GM23338 (cell line): ENCODE measurements around the gene PCDHGA1. TPM values are rescaled to one million over a fixed set of nuclear protein-coding genes. Genes with fewer than 3 reads are reported as not detected.

Experiments
- ATAC-seq: fragments of 200-7000 bp; cut with Tn5 transposase; 3 replicates; pipeline ENCODE4 v1.9.1; 2020
- DNase-seq: peaks from one replicate; pipeline ENCODE4 v3.0.0-alpha.2; 2015; ENCODE audit warnings: low spot score
- H2AFZ ChIP-seq: fragments of 200-600 bp; sonication (generic); 2 replicates; pipeline ENCODE4 v1.8.0; 2016; ENCODE audit warnings: antibody characterized with exemption, mild to moderate bottlenecking, moderate library complexity
- H3F3A ChIP-seq: fragments of 200-600 bp; sonication (generic); replicated peaks from 2 replicates; pipeline ENCODE4 v1.8.0; 2017; ENCODE audit warnings: antibody characterized with exemption, mixed run types, low read depth
- H3K27ac ChIP-seq: fragments of 200-600 bp; sonication (generic); 2 replicates; pipeline ENCODE4 v1.6.1; 2016; ENCODE audit warnings: low read depth
- H3K27me3 ChIP-seq: fragments of 200-600 bp; sonication (generic); 2 replicates; pipeline ENCODE4 v1.8.0; 2016; ENCODE audit warnings: mild to moderate bottlenecking, mixed run types, moderate library complexity; ENCODE audit not compliant: insufficient read depth
- H3K36me3 ChIP-seq: fragments of 200-600 bp; sonication (generic); 2 replicates; pipeline ENCODE4 v1.8.0; 2016; ENCODE audit warnings: mild to moderate bottlenecking; ENCODE audit not compliant: insufficient read depth
- H3K4me1 ChIP-seq: fragments of 200-600 bp; sonication (generic); 2 replicates; pipeline ENCODE4 v1.8.0; 2016; ENCODE audit warnings: mild to moderate bottlenecking, moderate library complexity; ENCODE audit not compliant: insufficient read depth
- H3K4me2 ChIP-seq: fragments of 200-600 bp; sonication (generic); 2 replicates; pipeline ENCODE4 v1.7.1; 2017; ENCODE audit warnings: mixed run types
- H3K4me3 ChIP-seq: fragments of 200-600 bp; sonication (generic); 2 replicates; pipeline ENCODE4 v1.6.1; 2016; ENCODE audit warnings: mixed run types
- H3K79me2 ChIP-seq: fragments of 200-600 bp; sonication (generic); replicated peaks from 2 replicates; pipeline ENCODE4 v1.8.0; 2017; ENCODE audit warnings: mild to moderate bottlenecking; ENCODE audit not compliant: insufficient read depth
- H3K9me2 ChIP-seq: fragments of 200-600 bp; sonication (generic); 2 replicates; pipeline ENCODE4 v1.8.0; 2017; ENCODE audit not compliant: insufficient read depth
- H4K20me1 ChIP-seq: fragments of 200-600 bp; sonication (generic); replicated peaks from 2 replicates; pipeline ENCODE4 v1.8.0; 2017; ENCODE audit warnings: mild to moderate bottlenecking; ENCODE audit not compliant: insufficient read depth
- H3K27ac Mint-ChIP-seq: 2 replicates; pipeline ENCODE4 v1.8.0; 2020; ENCODE audit warnings: inconsistent platforms, mild to moderate bottlenecking, moderate library complexity, mixed read lengths
- H3K27me3 Mint-ChIP-seq: 3 replicates; pipeline ENCODE4 v1.8.0; 2022; ENCODE audit warnings: low read depth, mild to moderate bottlenecking, moderate library complexity, mixed read lengths, inconsistent platforms; ENCODE audit not compliant: insufficient read depth, poor library complexity
- H3K36me3 Mint-ChIP-seq: 3 replicates; pipeline ENCODE4 v1.8.0; 2021; ENCODE audit warnings: low read depth, mild to moderate bottlenecking, inconsistent platforms, moderate library complexity, mixed read lengths
- H3K4me1 Mint-ChIP-seq: 3 replicates; pipeline ENCODE4 v1.8.0; 2020; ENCODE audit warnings: mild to moderate bottlenecking, inconsistent platforms, mixed read lengths
- H3K4me3 Mint-ChIP-seq: 3 replicates; pipeline ENCODE4 v1.8.0; 2021; ENCODE audit warnings: moderate library complexity, mild to moderate bottlenecking, inconsistent platforms, mixed read lengths
- H3K9me3 Mint-ChIP-seq: 3 replicates; pipeline ENCODE4 v1.8.0; 2020; ENCODE audit warnings: moderate library complexity, mild to moderate bottlenecking, inconsistent platforms, mixed read lengths
- CREB1 ChIP-seq: fragments of 250-450 bp; sonication (Bioruptor Pico); IDR thresholded peaks from 2 replicates; pipeline ENCODE4 v1.5.0; 2020; ENCODE audit warnings: low read depth, mild to moderate bottlenecking, moderate library complexity
- CTCF ChIP-seq, 2 experiments: fragments of 200-600 bp in 1 of 2; sonication (generic) in 1 of 2; conservative IDR thresholded peaks; 2 replicates each; pipeline versions ENCODE4 v1.5.1 to v1.6.1; 2016 to 2017; ENCODE audit warnings: antibody characterized with exemption in 2 of 2, low read depth in 2 of 2, mild to moderate bottlenecking in 2 of 2, moderate library complexity in 1 of 2
- ETS1 ChIP-seq: IDR thresholded peaks from 2 replicates; pipeline ENCODE4 v1.6.1; 2016; ENCODE audit warnings: antibody characterized with exemption
- EZH2 ChIP-seq: fragments of 200-600 bp; sonication (generic); IDR thresholded peaks from one replicate; pipeline ENCODE4 v1.8.0; 2017; ENCODE audit warnings: antibody characterized with exemption, mild to moderate bottlenecking, low read depth; ENCODE audit not compliant: unreplicated experiment
- EZH2phosphoT487 ChIP-seq: fragments of 200-600 bp; sonication (generic); IDR thresholded peaks from one replicate; pipeline ENCODE4 v1.8.1; 2018; ENCODE audit warnings: antibody characterized with exemption; ENCODE audit not compliant: unreplicated experiment
- JUNB ChIP-seq: IDR thresholded peaks from one replicate; pipeline ENCODE4 v1.6.1; 2016; ENCODE audit warnings: antibody characterized with exemption; ENCODE audit not compliant: unreplicated experiment
- NANOG ChIP-seq: IDR thresholded peaks from 2 replicates; pipeline ENCODE4 v1.6.1; 2016; ENCODE audit warnings: antibody characterized with exemption, borderline replicate concordance
- POLR2AphosphoS5 ChIP-seq: IDR thresholded peaks from 2 replicates; pipeline ENCODE4 v1.6.1; 2016; ENCODE audit warnings: antibody characterized with exemption, low read depth
- REST ChIP-seq: IDR thresholded peaks from one replicate; pipeline ENCODE4 v1.6.1; 2018; ENCODE audit warnings: antibody characterized with exemption; ENCODE audit not compliant: unreplicated experiment
- STAT1 ChIP-seq: IDR thresholded peaks from one replicate; pipeline ENCODE4 v1.6.1; 2016; ENCODE audit warnings: antibody characterized with exemption; ENCODE audit not compliant: unreplicated experiment
- ZNF331 ChIP-seq: fragments of 250-450 bp; sonication (Bioruptor Pico); IDR thresholded peaks from 2 replicates; pipeline ENCODE4 v1.5.0; 2020; ENCODE audit warnings: low read depth, mild to moderate bottlenecking, moderate library complexity
- ZNF462 ChIP-seq: fragments of 250-450 bp; sonication (Bioruptor Pico); IDR thresholded peaks from 2 replicates; pipeline ENCODE4 v1.5.0; 2020; ENCODE audit warnings: mild to moderate bottlenecking, moderate library complexity
- polyA plus RNA-seq: library from polyadenylated mRNA; unstranded; fragments of >200 nt; fragmentation: Nextera tagmentation; extraction: Ambion mirVana; gene quantifications from 2 replicates; pipeline ENCODE4 v1.2.1, GENCODE V29; 2016
- total RNA-seq: library from RNA; depleted of rRNA; stranded (reverse); fragments of >200 nt; shearing (Covaris generic); gene quantifications from 2 replicates; pipeline ENCODE4 v1.2.3, GENCODE V29; 2014

The PCDHGA1 gene
- total and polyA plus RNA-seq, 2 experiments from 2014 or later: 0.39 to 1.7 TPM

GRCh38 chr5:141511771-141512325 is 181.5 kb downstream of the PCDHGA1 start:
- no peaks in the 10 kb centered on the region for H3K79me2 ChIP-seq
- H3K27me3 ChIP-seq: 0 out of 2 replicates have a peak, but pooled peaks cover 4% of the 10 kb centered on the region
- H3K36me3 ChIP-seq: peaks cover 3% of the 10 kb centered on the region; the same call in 1 of the 2 replicates
- peak overlapping the region; percentile 97; the same call in 1 of the 2 replicates for H3K4me3 ChIP-seq
- no peaks in the 10 kb centered on the region for H3K9me2 ChIP-seq
- no peak overlapping the region for H3K27ac ChIP-seq
- Mint-ChIP-seq H3K27ac (no peak overlapping the region), H3K27me3 (peaks cover 26% of the 10 kb centered on the region), H3K9me3 (no peaks in the 10 kb centered on the region), H3K4me1 (peaks cover 54% of the 10 kb centered on the region), H3K36me3 (peaks cover 32% of the 10 kb centered on the region), H3K4me3 (no peak overlapping the region)
- no peaks in the 10 kb centered on the region for H4K20me1 ChIP-seq
- H3F3A ChIP-seq: 0 out of 2 replicates have a peak, but pooled peaks cover 4% of the 10 kb centered on the region
- DNase-seq (no peak), ATAC-seq (no peak)
- H3K4me2 ChIP-seq: no peak overlapping the region
- H3K4me1 ChIP-seq: peaks cover 28% of the 10 kb centered on the region
- H2AFZ ChIP-seq: no peak overlapping the region
- TF ChIP-seq POLR2AphosphoS5: no peak
- no peak for TF ChIP-seq ZNF462 (CRISPR knock-in tag)
- no peak for TF ChIP-seq ZNF331 (CRISPR knock-in tag)
- TF ChIP-seq REST: no peak
- no peak for TF ChIP-seq JUNB
- no peak for TF ChIP-seq ETS1
- no peak for TF ChIP-seq NANOG
- TF ChIP-seq STAT1: no peak
- no peak for TF ChIP-seq CREB1 (CRISPR knock-in tag)
- TF ChIP-seq CTCF (conservative IDR thresholded peaks at IDR 0.05; ENCODE audit: low read depth in 2 of 2): no peak
- TF ChIP-seq EZH2: no peak
- TF ChIP-seq EZH2phosphoT487: no peak
